Right lobe of liver (tissue), 4 donors: ENCODE results near the gene ARHGAP25.

ENCODE experiments used
- CTCF ChIP-seq, 4 donors: fragments of 200-600 bp in 3 of 4; fragments of 450-650 bp in 1 of 4; IDR thresholded peaks; one replicate each; pipeline versions ENCODE4 v1.5.1 to v1.8.0; 2016 to 2022; ENCODE audit warnings: antibody characterized with exemption in 4 of 4, mild to moderate bottlenecking in 2 of 4
- POLR2A ChIP-seq: fragments of 450-650 bp; IDR thresholded peaks from one replicate; pipeline ENCODE4 v1.6.1; 2017; ENCODE audit warnings: antibody characterized with exemption, mild to moderate bottlenecking
- donor health status: DM: no; HTN: no; CAD: no.
- donor health status: DM: no; HTN: no; CAD: no.
- donor health status: DM: no; HTN: yes; CAD: no.

- TF ChIP-seq CTCF (IDR thresholded peaks at IDR 0.05) (no peak), POLR2A (no peak)
These were observed 65.9 kb downstream of the ARHGAP25 start for GRCh38 chr2:68800517-68800916.
